ENCODE measurements around the gene DERL3. TPM values are rescaled to one million over a fixed set of nuclear protein-coding genes. Genes with fewer than 3 reads are reported as not detected.

Gene DERL3
- total RNA-seq, 1 experiment from 2014 or later, result not detected

- no peaks in the 10 kb centered on the region for H3K4me1 ChIP-seq
- no peaks in the 10 kb centered on the region for H3K9me3 ChIP-seq (replicated peaks)
- peaks cover 40% of the 10 kb centered on the region for H3K36me3 ChIP-seq
- H3K27me3 ChIP-seq, result no peaks in the 10 kb centered on the region
- H3K27ac ChIP-seq, result no peak overlapping the region
- no peak for DNase-seq
- H3K4me3 ChIP-seq, result no peak overlapping the region
Measured at GRCh38 chr22:23812378-23812777, 26.4 kb downstream of the DERL3 start.

GRCh38 chr22:23806837-23807236, 32.0 kb downstream of the DERL3 start:
- peaks cover 63% of the 10 kb centered on the region for H3K36me3 ChIP-seq
- H3K4me3 ChIP-seq, result no peak overlapping the region
- H3K9me3 ChIP-seq (replicated peaks), result no peaks in the 10 kb centered on the region
- H3K27me3 ChIP-seq, result no peaks in the 10 kb centered on the region
- no peak for DNase-seq
- H3K4me1 ChIP-seq, result no peaks in the 10 kb centered on the region
- H3K27ac ChIP-seq, result no peak overlapping the region

DNA sequence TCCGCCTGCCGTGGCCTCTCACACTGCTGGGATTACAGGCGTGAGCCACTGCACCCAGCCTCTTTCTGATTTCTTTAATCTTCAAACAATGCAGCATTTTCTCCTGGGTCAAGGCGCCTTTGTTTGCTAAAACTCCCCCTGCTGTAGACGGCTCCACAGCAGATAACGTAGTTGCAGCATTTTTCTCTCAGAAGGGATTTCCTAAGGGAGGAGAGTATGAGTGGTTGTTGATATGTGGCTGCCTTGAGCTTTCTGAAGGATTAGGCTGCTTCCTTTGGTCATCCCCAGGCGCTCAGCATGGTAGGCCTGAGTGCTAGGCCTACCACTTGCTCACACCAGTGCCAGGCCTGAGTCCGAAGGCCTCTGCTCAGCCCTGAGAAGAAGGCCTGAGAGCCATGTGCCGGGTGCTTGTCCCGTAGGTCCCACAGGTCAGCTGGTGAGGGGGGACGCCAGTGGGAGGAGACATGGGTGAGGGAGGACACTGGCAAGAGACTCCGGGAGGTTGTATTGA, 34.0 kb downstream of the DERL3 start:
- H3K4me1 ChIP-seq, result no peaks in the 10 kb centered on the region
- no peak overlapping the region for H3K4me3 ChIP-seq
- peaks cover 70% of the 10 kb centered on the region for H3K36me3 ChIP-seq
- H3K9me3 ChIP-seq (replicated peaks), result no peaks in the 10 kb centered on the region
- no peak overlapping the region for H3K27ac ChIP-seq
- DNase-seq, result no peak
- H3K27me3 ChIP-seq, result no peaks in the 10 kb centered on the region

DNA sequence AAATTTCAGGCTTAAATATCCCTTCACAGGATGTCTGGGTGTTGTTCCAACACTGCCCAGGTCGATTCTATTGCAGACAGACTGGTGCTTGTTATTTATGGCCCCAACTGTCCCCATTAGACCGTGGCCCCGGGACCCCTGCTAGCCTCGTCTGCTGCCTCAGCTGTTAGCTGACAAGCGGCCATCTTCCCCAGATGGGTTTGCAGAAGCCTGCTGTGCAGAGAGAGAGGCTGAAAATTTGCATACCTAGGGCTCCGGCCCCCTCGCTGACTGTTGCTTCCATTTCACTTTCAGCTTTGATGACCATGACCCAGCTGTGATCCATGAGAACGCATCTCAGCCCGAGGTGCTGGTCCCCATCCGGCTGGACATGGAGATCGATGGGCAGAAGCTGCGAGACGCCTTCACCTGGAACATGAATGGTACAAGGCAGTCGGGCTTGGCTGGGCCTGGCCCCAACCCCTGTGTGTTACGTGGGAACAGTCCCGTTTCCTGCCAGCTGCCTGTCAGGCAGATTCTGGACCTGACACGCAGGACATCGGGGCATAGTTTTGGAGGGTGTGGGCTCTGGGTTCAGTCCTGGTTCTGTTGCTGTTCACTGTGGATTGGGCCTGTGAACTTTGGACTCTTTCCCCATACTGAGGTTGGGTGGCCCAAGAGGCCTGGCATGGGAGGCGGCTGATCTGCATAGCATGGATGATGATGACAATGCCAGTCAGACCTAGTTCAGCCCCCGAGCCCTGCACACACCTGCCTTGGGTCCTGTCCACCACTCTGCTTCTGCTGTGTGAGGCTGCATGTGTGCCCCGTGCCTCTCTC, 35.6 kb downstream of the DERL3 start:
- Histone ChIP-seq H3K27me3 (no peaks in the 10 kb centered on the region), H3K4me3 (no peak overlapping the region), H3K9me3 (replicated peaks) (no peaks in the 10 kb centered on the region), H3K36me3 (peaks cover 76% of the 10 kb centered on the region), H3K27ac (no peak overlapping the region), H3K4me1 (no peaks in the 10 kb centered on the region)
- no peak for DNase-seq

- Histone ChIP-seq H3K4me1 (no peaks in the 10 kb centered on the region), H3K4me3 (no peak overlapping the region), H3K27me3 (no peaks in the 10 kb centered on the region), H3K9me3 (replicated peaks) (no peaks in the 10 kb centered on the region), H3K27ac (no peak overlapping the region), H3K36me3 (peaks cover 77% of the 10 kb centered on the region)
- DNase-seq, result no peak
Measured at GRCh38 chr22:23801886-23802377, 36.9 kb downstream of the DERL3 start.

GRCh38 chr22:23801238-23801821, 37.5 kb downstream of the DERL3 start:
- no peak overlapping the region for H3K27ac ChIP-seq
- no peak overlapping the region for H3K4me3 ChIP-seq
- H3K27me3 ChIP-seq, result no peaks in the 10 kb centered on the region
- no peak for DNase-seq
- peaks cover 76% of the 10 kb centered on the region for H3K36me3 ChIP-seq
- peaks cover 4% of the 10 kb centered on the region; the same call in 1 of the 2 replicates for H3K4me1 ChIP-seq
- no peaks in the 10 kb centered on the region for H3K9me3 ChIP-seq (replicated peaks)

GRCh38 chr22:23800297-23801237, 38.2 kb downstream of the DERL3 start:
- Histone ChIP-seq H3K9me3 (replicated peaks) (no peaks in the 10 kb centered on the region), H3K27ac (no peak overlapping the region), H3K4me3 (no peak overlapping the region), H3K4me1 (peaks cover 9% of the 10 kb centered on the region; the same call in 1 of the 2 replicates), H3K36me3 (peaks cover 72% of the 10 kb centered on the region), H3K27me3 (no peaks in the 10 kb centered on the region)
- no peak for DNase-seq

DNA sequence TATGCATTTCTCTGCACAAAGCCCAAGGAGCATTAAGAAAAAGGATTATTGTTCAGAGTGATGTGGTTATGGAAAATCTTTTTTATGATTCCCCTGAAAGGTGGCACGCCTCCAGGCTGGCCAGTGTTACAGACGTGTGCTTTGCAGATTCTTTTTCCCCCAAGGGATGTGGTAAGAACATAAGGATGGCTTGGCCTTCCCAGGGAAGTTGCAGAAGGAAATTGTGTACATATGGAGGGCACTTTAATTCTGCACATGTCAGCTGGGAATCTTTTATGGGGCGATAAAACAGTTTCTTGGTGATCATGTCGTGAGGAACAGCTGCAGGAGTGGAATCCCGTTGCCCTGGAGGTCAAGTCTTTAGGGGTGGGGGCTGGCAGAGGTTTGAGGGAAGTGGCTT, 42.3 kb downstream of the DERL3 start:
- peaks cover 60% of the 10 kb centered on the region for H3K36me3 ChIP-seq

DNA sequence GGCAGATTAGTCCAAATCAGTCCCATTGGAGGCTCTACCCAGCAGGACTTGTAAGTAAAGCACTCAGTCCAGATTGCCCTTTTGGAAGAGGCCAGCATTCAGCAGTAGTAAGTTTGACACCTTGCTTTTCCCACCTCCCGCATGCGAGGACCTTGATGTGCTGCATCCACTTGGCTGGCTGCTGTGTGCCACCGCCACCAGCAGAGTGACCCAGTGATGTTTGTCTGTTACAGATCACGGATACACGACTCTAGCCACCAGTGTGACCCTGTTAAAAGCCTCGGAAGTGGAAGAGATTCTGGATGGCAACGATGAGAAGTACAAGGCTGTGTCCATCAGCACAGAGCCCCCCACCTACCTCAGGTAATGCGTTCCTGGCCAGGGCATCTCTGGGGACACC, 45.5 kb downstream of the DERL3 start:
- no peaks in the 10 kb centered on the region for H3K27me3 ChIP-seq
- H3K4me3 ChIP-seq, result no peak overlapping the region
- no peaks in the 10 kb centered on the region for H3K9me3 ChIP-seq (replicated peaks)
- H3K36me3 ChIP-seq, result peaks cover 47% of the 10 kb centered on the region
- H3K27ac ChIP-seq, result no peak overlapping the region
- no peak for DNase-seq
- peaks cover 9% of the 10 kb centered on the region; the same call in 1 of the 2 replicates for H3K4me1 ChIP-seq

More for the DNA sequence above, 42.3 kb downstream of the DERL3 start:
- H3K9me3 ChIP-seq (replicated peaks), result no peaks in the 10 kb centered on the region
- no peak overlapping the region for H3K4me3 ChIP-seq
- peaks cover 9% of the 10 kb centered on the region; the same call in 1 of the 2 replicates for H3K4me1 ChIP-seq
- H3K27ac ChIP-seq, result no peak overlapping the region
- H3K27me3 ChIP-seq, result no peaks in the 10 kb centered on the region
- peak; percentile 47 to 58 for DNase-seq

DNA sequence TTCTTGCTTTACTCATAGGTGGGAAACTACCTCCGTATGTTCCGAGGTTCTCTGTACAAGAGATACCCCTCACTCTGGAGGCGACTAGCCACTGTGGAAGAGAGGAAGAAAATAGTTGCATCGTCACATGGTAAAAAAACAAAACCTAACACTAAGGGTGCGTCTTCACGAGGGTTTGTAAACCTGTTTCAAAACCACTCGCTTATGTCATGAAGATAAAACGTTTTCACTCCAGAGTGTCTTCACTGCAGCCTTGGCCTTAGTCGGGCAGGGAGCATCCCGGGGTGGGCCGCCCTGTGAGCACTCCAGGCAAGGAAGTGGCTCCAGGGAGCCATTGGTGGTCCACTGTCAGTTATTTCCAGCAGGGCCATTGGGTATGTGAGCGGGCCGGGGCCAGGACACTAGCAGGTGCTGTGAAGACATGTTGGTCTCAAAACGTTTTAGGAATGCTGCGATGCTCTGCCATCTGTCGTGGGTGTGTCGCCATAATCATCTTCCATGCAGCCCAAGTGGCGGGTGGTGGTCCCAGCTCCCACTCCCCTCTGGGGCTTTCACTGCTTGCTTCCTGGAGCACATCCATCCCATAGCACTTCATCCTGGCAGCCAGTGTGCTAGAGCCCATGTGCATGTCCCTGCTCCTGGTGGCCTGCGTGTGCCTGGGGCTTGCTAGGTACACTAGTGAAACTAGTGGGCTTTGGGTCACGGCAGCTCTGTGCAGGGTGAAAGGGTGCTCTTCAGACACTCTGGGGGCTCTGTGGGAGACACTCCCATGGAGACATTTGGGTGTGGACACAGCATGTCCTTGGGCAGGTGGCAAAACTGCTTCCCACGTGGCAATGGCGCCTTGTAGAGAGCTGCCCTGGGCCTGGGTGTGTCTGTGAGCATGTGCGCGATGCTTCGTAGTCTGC, 46.8 kb downstream of the DERL3 start:
- no peak for DNase-seq
- Histone ChIP-seq H3K36me3 (peaks cover 38% of the 10 kb centered on the region), H3K4me3 (no peak overlapping the region)

DNA sequence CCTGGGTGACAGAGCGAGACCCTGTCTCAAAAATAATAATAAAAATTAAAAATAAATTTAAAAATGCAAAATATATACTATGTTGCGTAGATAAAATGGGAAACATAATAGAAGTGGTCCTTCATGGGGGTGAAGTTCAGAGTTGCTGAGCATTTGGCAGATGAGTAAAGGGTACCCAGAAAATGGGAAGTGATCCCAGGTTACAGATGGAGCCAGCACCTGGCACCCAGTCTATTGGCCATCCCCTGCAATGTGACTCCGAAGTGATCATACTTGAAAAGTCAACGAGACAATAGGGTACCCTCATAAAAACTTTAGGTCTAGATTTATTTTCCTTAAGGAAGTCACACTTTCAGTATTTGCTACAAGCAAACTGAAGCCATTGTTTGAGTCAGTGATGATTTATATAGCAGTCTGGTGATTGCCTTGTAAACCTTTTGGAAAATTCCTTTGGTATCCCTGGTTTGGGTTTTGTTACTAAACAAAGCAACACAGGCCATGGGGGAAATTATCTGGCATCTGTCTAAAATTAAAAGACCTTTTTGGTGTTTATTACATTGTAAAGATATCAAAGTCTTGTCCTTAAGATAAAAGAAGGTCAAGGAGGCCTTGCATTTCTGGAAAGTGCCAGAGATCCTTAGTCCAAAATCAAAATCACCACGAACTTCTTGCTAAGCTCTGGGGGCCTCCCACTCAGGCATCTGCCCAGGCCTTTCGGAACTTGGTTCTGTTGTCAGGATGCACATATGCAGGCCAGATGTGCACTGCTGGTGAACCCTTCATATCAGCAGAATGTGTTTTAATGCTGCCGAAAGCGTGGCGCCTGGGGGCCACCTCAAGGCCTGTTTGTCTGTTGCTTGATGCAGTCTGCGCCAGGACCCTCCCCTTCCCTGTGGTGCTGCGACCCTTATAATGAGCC, 47.7 kb downstream of the DERL3 start:
- Histone ChIP-seq H3K36me3 (peaks cover 38% of the 10 kb centered on the region), H3K27ac (no peak overlapping the region)
- no peak for DNase-seq

More for the DNA sequence above, 46.8 kb downstream of the DERL3 start:
- H3K9me3 ChIP-seq (replicated peaks), result no peaks in the 10 kb centered on the region
- peaks cover 9% of the 10 kb centered on the region; the same call in 1 of the 2 replicates for H3K4me1 ChIP-seq
- no peaks in the 10 kb centered on the region for H3K27me3 ChIP-seq
- no peak overlapping the region for H3K27ac ChIP-seq

DNA sequence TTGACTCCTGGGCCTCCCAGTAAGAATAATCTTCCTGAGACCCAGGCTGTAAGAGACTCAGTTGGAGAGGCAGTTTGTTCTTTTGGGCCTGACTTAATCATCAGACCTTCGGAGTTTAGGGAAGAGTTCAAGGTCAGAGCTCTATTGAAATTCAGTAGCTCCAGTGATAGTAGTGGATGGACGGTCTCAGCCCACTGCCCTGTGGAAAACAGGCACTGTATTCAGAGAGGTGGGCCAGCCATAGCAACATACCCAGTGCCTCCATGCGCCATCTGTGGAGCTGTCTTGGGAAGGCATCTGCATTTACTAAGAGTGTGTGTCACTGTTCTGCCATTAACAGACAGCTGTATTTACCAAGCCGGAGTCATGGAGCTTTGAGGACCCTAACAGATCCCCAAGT, 49.2 kb downstream of the DERL3 start:
- Histone ChIP-seq H3K27ac (no peak overlapping the region), H3K27me3 (no peaks in the 10 kb centered on the region), H3K9me3 (replicated peaks) (no peaks in the 10 kb centered on the region), H3K36me3 (peaks cover 27% of the 10 kb centered on the region), H3K4me3 (no peak overlapping the region), H3K4me1 (no peaks in the 10 kb centered on the region; the same call in 1 of the 2 replicates)
- no peak for DNase-seq

More for the DNA sequence above, 47.7 kb downstream of the DERL3 start:
- no peak overlapping the region for H3K4me3 ChIP-seq
- no peaks in the 10 kb centered on the region for H3K27me3 ChIP-seq
- no peaks in the 10 kb centered on the region for H3K9me3 ChIP-seq (replicated peaks)
- peaks cover 3% of the 10 kb centered on the region; the same call in 1 of the 2 replicates for H3K4me1 ChIP-seq

DNA sequence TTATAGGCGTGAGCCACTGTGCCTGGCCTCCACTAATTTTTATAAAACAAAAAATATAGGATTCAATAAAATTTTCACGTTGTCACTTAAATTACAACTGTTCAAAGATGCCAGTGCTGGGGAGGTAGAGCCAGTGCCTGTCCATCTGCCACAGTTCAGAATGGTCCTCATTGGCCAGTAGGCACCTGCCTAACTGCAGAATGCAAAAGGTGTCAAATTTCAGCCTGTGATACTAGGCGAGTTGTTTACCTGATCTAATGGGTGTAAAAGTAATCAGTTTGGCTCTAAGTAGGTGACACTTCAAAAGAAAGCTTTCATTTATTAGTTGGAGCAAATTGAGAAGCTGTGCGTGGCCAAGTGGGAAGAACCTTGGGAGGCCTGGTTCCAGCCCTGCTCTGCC, 49.7 kb downstream of the DERL3 start:
- Histone ChIP-seq H3K27ac (no peak overlapping the region), H3K9me3 (replicated peaks) (no peaks in the 10 kb centered on the region), H3K4me1 (peaks cover 3% of the 10 kb centered on the region), H3K4me3 (no peak overlapping the region), H3K36me3 (peaks cover 21% of the 10 kb centered on the region), H3K27me3 (no peaks in the 10 kb centered on the region)
- no peak for DNase-seq

Data from SJCRH30 (cell line).